Measurements from ENCODE around the gene PRDX5.

The PRDX5 gene

DNA sequence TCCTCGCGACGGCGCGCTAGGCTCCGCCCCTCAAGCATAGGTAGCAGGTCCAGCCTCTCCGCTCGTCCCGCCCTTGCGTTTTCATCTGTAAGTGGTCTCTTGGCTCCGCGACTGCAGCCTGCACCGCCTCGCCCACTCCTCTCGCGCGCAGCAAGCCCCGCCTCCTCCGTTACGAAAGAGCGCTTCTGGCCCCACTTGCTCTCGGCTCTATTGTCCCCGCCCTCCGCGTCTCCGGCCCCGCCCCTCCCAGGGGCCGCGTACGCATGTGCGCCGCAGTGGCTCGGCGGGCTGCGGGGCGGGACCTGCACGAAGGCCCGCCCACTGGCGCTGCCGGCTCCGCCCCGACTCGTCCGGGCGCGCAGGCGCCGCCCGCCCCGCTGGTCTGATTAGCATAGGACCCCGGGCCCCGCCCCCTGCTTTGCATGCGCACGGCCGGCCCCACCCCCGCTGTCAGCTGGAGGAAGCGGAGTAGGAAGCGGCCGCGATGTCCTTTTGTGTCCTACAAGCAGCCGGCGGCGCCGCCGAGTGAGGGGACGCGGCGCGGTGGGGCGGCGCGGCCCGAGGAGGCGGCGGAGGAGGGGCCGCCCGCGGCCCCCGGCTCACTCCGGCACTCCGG is 12.7 kb upstream of the PRDX5 start, which contains the start of gene ESRRA:
ESRRA (plus strand) TSS at position 450 of the 616 bp plus-strand sequence. CDS start 1,656 bp downstream, outside the sequence.
- Histone ChIP-seq H3K4me1 (ENCODE audit: low read length) (peaks cover 24% of the 10 kb centered on the region), H3K9me3 (replicated peaks; ENCODE audit: insufficient read depth, low read length) (no peaks in the 10 kb centered on the region), H3K36me3 (replicated peaks; ENCODE audit: insufficient read depth, low read length) (no peaks in the 10 kb centered on the region), H3K4me2 (ENCODE audit: low read depth, low read length) (peak within 1 kb of the TSS; percentile 87), H3K9ac (ENCODE audit: low read length) (peak within 1 kb of the TSS; percentile 99), H3K79me2 (ENCODE audit: low read length) (peaks cover 36% of the 10 kb centered on the region), H3K9me2 (replicated peaks; ENCODE audit: insufficient read depth, low read length) (no peaks in the 10 kb centered on the region), H3F3A (ENCODE audit: insufficient read depth, low read length) (peaks cover 24% of the 10 kb centered on the region), H4K20me1 (ENCODE audit: insufficient read depth, low read length) (no peaks in the 10 kb centered on the region), H3K4me3 (ENCODE audit: low read length) (peak within 1 kb of the TSS; percentile 83), H2AFZ (ENCODE audit: low read length) (peak within 1 kb of the TSS; percentile 26; the same call in 1 of the 2 replicates), H3K27ac (ENCODE audit: low read length) (peak within 1 kb of the TSS; percentile 99), H3K27me3 (replicated peaks; ENCODE audit: insufficient read depth, low read length) (peaks cover 12% of the 10 kb centered on the region)
- DNase-seq, result peak; percentile 99
- TF ChIP-seq, protein P1, sequence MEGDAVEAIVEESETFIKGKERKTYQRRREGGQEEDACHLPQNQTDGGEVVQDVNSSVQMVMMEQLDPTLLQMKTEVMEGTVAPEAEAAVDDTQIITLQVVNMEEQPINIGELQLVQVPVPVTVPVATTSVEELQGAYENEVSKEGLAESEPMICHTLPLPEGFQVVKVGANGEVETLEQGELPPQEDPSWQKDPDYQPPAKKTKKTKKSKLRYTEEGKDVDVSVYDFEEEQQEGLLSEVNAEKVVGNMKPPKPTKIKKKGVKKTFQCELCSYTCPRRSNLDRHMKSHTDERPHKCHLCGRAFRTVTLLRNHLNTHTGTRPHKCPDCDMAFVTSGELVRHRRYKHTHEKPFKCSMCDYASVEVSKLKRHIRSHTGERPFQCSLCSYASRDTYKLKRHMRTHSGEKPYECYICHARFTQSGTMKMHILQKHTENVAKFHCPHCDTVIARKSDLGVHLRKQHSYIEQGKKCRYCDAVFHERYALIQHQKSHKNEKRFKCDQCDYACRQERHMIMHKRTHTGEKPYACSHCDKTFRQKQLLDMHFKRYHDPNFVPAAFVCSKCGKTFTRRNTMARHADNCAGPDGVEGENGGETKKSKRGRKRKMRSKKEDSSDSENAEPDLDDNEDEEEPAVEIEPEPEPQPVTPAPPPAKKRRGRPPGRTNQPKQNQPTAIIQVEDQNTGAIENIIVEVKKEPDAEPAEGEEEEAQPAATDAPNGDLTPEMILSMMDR (IDR thresholded peaks at IDR 0.05; ENCODE audit: low read length), result no peak
- TF ChIP-seq EZH2 (optimal IDR thresholded peaks at IDR 0.05; ENCODE audit: low read depth, low read length) (no peak), EZH2phosphoT487 (IDR thresholded peaks at IDR 0.05; ENCODE audit: low read length) (no peak)

DNA sequence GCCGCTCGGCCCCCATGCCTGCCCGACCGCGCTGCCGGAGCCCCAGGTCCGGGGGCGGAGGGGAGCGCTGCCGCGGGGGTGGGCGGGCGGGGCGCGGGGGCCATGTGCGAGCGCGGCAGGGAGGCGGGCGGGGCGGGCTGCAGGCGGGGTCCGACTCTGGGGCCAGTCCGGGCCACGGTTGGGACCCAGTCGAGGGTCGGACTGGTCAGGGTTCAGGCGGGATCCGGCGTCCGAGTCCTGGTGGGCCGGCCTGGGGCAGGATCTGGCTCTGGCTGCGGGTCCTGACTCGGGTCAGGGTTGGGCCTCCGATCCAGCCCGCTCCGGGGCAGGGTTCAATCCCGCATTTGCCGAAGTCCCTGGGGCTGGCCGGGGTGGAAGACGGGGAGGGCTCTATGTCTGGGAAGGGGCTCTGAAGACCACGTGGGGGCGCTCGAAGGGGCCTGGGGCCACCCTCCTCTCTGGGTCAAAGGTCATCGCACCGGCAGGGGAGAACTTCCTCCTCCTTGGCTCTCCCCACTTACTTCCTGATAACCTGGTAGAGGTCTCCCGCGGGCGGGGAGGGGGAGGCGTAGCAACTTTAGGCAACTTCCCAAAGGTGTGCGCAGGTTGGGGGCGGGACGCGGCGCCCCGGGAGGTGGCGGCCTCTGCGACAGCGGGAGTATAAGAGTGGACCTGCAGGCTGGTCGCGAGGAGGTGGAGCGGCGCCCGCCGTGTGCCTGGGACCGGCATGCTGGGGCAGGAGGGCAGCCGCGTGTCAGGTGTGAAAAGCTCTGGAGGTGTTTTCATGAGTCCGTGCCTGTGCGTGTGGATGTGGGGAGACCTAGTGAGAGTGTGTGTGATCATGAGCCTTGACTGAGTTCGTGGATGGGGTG is 12.0 kb upstream of the PRDX5 start:
- DNase-seq, result peak; percentile 77
- Histone ChIP-seq H3F3A (ENCODE audit: insufficient read depth, low read length) (peaks cover 24% of the 10 kb centered on the region), H3K27me3 (replicated peaks; ENCODE audit: insufficient read depth, low read length) (peaks cover 5% of the 10 kb centered on the region; the same call in 1 of the 2 replicates), H3K9ac (ENCODE audit: low read length) (peak overlapping the region; percentile 77), H3K36me3 (replicated peaks; ENCODE audit: insufficient read depth, low read length) (no peaks in the 10 kb centered on the region), H3K27ac (ENCODE audit: low read length) (peak overlapping the region; percentile 59; the same call in 1 of the 2 replicates), H3K9me2 (replicated peaks; ENCODE audit: insufficient read depth, low read length) (no peaks in the 10 kb centered on the region), H3K4me3 (ENCODE audit: low read length) (peak overlapping the region; percentile 83), H3K4me2 (ENCODE audit: low read depth, low read length) (peak overlapping the region; percentile 87), H2AFZ (ENCODE audit: low read length) (peak overlapping the region; percentile 26; the same call in 1 of the 2 replicates), H3K9me3 (replicated peaks; ENCODE audit: insufficient read depth, low read length) (no peaks in the 10 kb centered on the region), H3K79me2 (ENCODE audit: low read length) (peaks cover 41% of the 10 kb centered on the region), H4K20me1 (ENCODE audit: insufficient read depth, low read length) (no peaks in the 10 kb centered on the region), H3K4me1 (ENCODE audit: low read length) (peaks cover 18% of the 10 kb centered on the region)
- TF ChIP-seq, protein P1 (IDR thresholded peaks at IDR 0.05; ENCODE audit: low read length), result peak; percentile 55
- no peak for TF ChIP-seq EZH2 (optimal IDR thresholded peaks at IDR 0.05; ENCODE audit: low read depth, low read length)

DNA sequence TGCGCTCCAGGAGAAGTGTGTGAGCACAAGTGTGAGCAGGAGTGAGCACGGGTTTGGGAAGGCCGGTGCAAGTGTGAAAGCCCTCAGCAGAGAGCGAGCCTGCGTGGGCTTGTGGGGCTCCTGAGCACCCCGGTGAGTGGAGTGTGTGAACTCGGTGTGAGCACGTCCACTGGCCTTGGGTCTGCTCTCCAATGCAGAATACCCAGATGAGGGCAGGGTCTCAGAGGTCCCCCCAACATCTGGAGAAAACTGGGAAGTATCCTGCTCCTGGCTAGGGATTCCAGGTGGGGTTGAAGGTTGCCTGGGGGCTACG is 11.4 kb upstream of the PRDX5 start:
- Histone ChIP-seq H4K20me1 (ENCODE audit: insufficient read depth, low read length) (no peaks in the 10 kb centered on the region), H2AFZ (ENCODE audit: low read length) (peak overlapping the region; percentile 26; the same call in 1 of the 2 replicates), H3K9ac (ENCODE audit: low read length) (peak overlapping the region; percentile 77), H3K9me2 (replicated peaks; ENCODE audit: insufficient read depth, low read length) (no peaks in the 10 kb centered on the region), H3K36me3 (replicated peaks; ENCODE audit: insufficient read depth, low read length) (no peaks in the 10 kb centered on the region), H3K4me3 (ENCODE audit: low read length) (peak overlapping the region; percentile 83), H3K27ac (ENCODE audit: low read length) (peak overlapping the region; percentile 59; the same call in 1 of the 2 replicates), H3F3A (ENCODE audit: insufficient read depth, low read length) (peaks cover 24% of the 10 kb centered on the region), H3K9me3 (replicated peaks; ENCODE audit: insufficient read depth, low read length) (no peaks in the 10 kb centered on the region), H3K79me2 (ENCODE audit: low read length) (peaks cover 47% of the 10 kb centered on the region), H3K27me3 (replicated peaks; ENCODE audit: insufficient read depth, low read length) (0 out of 2 replicates have a peak, but pooled peaks cover 4% of the 10 kb centered on the region), H3K4me2 (ENCODE audit: low read depth, low read length) (peak overlapping the region; percentile 87), H3K4me1 (ENCODE audit: low read length) (peaks cover 18% of the 10 kb centered on the region)
- no peak for DNase-seq
- TF ChIP-seq EZH2phosphoT487 (IDR thresholded peaks at IDR 0.05; ENCODE audit: low read length) (no peak), EZH2 (optimal IDR thresholded peaks at IDR 0.05; ENCODE audit: low read depth, low read length) (no peak)
- TF ChIP-seq, protein P1 (IDR thresholded peaks at IDR 0.05; ENCODE audit: low read length), result no peak

All from MM.1S (cell line).